Astrocyte (in vitro differentiated cells and primary cell): ENCODE data around the gene SEMA4D. TPM values are rescaled to one million over a fixed set of nuclear protein-coding genes. Genes with fewer than 3 reads are reported as not detected.

ENCODE experiments used
- DNase-seq: peaks from one replicate; pipeline ENCODE4 v3.0.0-alpha.2; 2010; ENCODE audit warnings: low read depth
- FAIRE-seq: peaks from 2 replicates; lab custom pipeline; 2011; peaks lifted over from hg19 to GRCh38; lab: Jason Lieb, UNC
- H2AFZ ChIP-seq: 2 replicates; pipeline ENCODE4 v1.6.0; 2012; ENCODE audit warnings: low read depth, low read length, inconsistent platforms
- H3K27ac ChIP-seq: 2 replicates; pipeline ENCODE4 v1.5.1; 2011; ENCODE audit warnings: low read depth, low read length, inconsistent platforms
- H3K27me3 ChIP-seq: 2 replicates; pipeline ENCODE4 v1.6.0; 2011; ENCODE audit warnings: low read length, inconsistent platforms; ENCODE audit not compliant: insufficient read depth
- H3K36me3 ChIP-seq: 2 replicates; pipeline ENCODE4 v1.5.1; 2011; ENCODE audit warnings: low read length, inconsistent platforms; ENCODE audit not compliant: insufficient read depth
- H3K4me1 ChIP-seq: 2 replicates; pipeline ENCODE4 v1.5.1; 2011; ENCODE audit warnings: low read length, inconsistent platforms; ENCODE audit not compliant: insufficient read depth
- H3K4me2 ChIP-seq: 2 replicates; pipeline ENCODE4 v1.6.0; 2012; ENCODE audit warnings: low read length, inconsistent platforms
- H3K4me3 ChIP-seq: 2 replicates; pipeline ENCODE4 v1.5.1; 2011; ENCODE audit warnings: low read depth, mild to moderate bottlenecking, low read length, inconsistent platforms; ENCODE audit not compliant: insufficient read depth
- H3K79me2 ChIP-seq: 2 replicates; pipeline ENCODE4 v1.6.0; 2012; ENCODE audit warnings: mild to moderate bottlenecking, low read length, inconsistent platforms; ENCODE audit not compliant: insufficient read depth
- H3K9ac ChIP-seq: 2 replicates; pipeline ENCODE4 v1.6.0; 2012; ENCODE audit warnings: mild to moderate bottlenecking, low read length, inconsistent platforms
- H3K9me3 ChIP-seq: 2 replicates; pipeline ENCODE4 v1.5.1; 2012; ENCODE audit warnings: low read depth, mild to moderate bottlenecking, low read length, inconsistent platforms; ENCODE audit not compliant: insufficient read depth
- H4K20me1 ChIP-seq: 2 replicates; pipeline ENCODE4 v1.6.0; 2012; ENCODE audit warnings: low read length, inconsistent platforms; ENCODE audit not compliant: insufficient read depth
- H3K27ac Mint-ChIP-seq: one replicate; pipeline ENCODE4 v1.8.0; 2021; ENCODE audit warnings: mild to moderate bottlenecking, mixed read lengths; ENCODE audit not compliant: unreplicated experiment
- H3K27me3 Mint-ChIP-seq: one replicate; pipeline ENCODE4 v1.8.0; 2021; ENCODE audit warnings: low read depth, mixed read lengths; ENCODE audit not compliant: unreplicated experiment
- H3K36me3 Mint-ChIP-seq: one replicate; pipeline ENCODE4 v1.8.0; 2021; ENCODE audit warnings: low read depth, mixed read lengths; ENCODE audit not compliant: unreplicated experiment
- H3K4me1 Mint-ChIP-seq: one replicate; pipeline ENCODE4 v1.8.0; 2021; ENCODE audit warnings: low read depth, mixed read lengths; ENCODE audit not compliant: unreplicated experiment
- H3K4me3 Mint-ChIP-seq: one replicate; pipeline ENCODE4 v1.8.0; 2021; ENCODE audit warnings: mild to moderate bottlenecking, moderate library complexity, mixed read lengths; ENCODE audit not compliant: unreplicated experiment
- H3K9me3 Mint-ChIP-seq: one replicate; pipeline ENCODE4 v1.8.0; 2021; ENCODE audit warnings: mild to moderate bottlenecking, mixed read lengths; ENCODE audit not compliant: unreplicated experiment
- CTCF ChIP-seq: IDR thresholded peaks from 2 replicates; pipeline ENCODE4 v1.5.1; 2011; ENCODE audit warnings: low read depth, mild to moderate bottlenecking, inconsistent platforms, low read length, moderate library complexity; ENCODE audit not compliant: insufficient read depth
- EZH2 ChIP-seq: IDR thresholded peaks from 2 replicates; pipeline ENCODE4 v1.6.1; 2012; ENCODE audit warnings: mild to moderate bottlenecking, low read length, inconsistent platforms; ENCODE audit not compliant: insufficient read depth
- total RNA-seq: library from RNA; stranded (reverse); gene quantifications from 2 replicates; pipeline ENCODE4 v1.2.1, GENCODE V29; 2021

The SEMA4D gene
- total RNA-seq, 1 donor from 2014 or later: 6.2 TPM

GRCh38 chr9:89398621-89399020 lies 99.3 kb downstream of the SEMA4D start:
- no peak for TF ChIP-seq CTCF
- TF ChIP-seq EZH2: no peak
- Mint-ChIP-seq H3K9me3 (no peaks in the 10 kb centered on the region), H3K4me3 (no peak overlapping the region), H3K27ac (no peak overlapping the region), H3K27me3 (peaks cover 12% of the 10 kb centered on the region), H3K36me3 (no peaks in the 10 kb centered on the region), H3K4me1 (no peaks in the 10 kb centered on the region)
- H3K4me2 ChIP-seq: no peak overlapping the region
- H2AFZ ChIP-seq: no peak overlapping the region
- H3K36me3 ChIP-seq: no peaks in the 10 kb centered on the region
- no peaks in the 10 kb centered on the region for H3K27me3 ChIP-seq
- H3K4me1 ChIP-seq: no peaks in the 10 kb centered on the region
- no peak overlapping the region for H3K4me3 ChIP-seq
- FAIRE-seq (no peak), DNase-seq (no peak)
- no peak overlapping the region for H3K27ac ChIP-seq
- no peaks in the 10 kb centered on the region for H3K79me2 ChIP-seq
- no peak overlapping the region for H3K9ac ChIP-seq
- no peaks in the 10 kb centered on the region for H3K9me3 ChIP-seq
- no peaks in the 10 kb centered on the region for H4K20me1 ChIP-seq

DNA sequence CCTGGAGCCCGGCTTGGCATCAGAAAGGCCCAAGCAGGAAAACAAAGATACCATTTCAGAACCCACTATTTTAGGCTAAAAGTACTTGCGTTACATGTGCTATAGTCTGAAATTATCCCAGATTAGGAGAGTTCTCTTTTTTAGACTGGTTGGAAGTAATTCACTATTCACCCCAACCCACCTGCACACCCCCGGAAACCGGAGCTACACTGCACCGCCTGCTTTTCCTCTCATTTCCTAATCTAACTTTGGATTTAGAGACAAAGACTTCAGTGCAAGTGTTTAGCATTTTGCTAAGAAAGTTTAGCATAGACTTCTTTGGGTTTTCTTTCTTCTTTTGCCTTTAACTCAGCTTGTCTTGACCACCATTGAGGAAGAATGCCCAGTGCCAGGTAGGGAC lies 100.4 kb downstream of the SEMA4D start:
- Mint-ChIP-seq H3K4me1 (no peaks in the 10 kb centered on the region), H3K27me3 (peaks cover 12% of the 10 kb centered on the region), H3K4me3 (no peak overlapping the region), H3K9me3 (no peaks in the 10 kb centered on the region), H3K36me3 (peaks cover 2% of the 10 kb centered on the region), H3K27ac (no peak overlapping the region)
- no peaks in the 10 kb centered on the region for H3K79me2 ChIP-seq
- no peak overlapping the region for H3K9ac ChIP-seq
- no peaks in the 10 kb centered on the region for H4K20me1 ChIP-seq
- no peak overlapping the region for H3K4me2 ChIP-seq
- DNase-seq: no peak
- no peak overlapping the region for H3K4me3 ChIP-seq
- FAIRE-seq: no peak
- H3K9me3 ChIP-seq: no peaks in the 10 kb centered on the region
- H3K36me3 ChIP-seq: no peaks in the 10 kb centered on the region
- TF ChIP-seq CTCF (no peak), EZH2 (no peak)
- H2AFZ ChIP-seq: no peak overlapping the region
- H3K27ac ChIP-seq: no peak overlapping the region
- H3K27me3 ChIP-seq: no peaks in the 10 kb centered on the region
- H3K4me1 ChIP-seq: no peaks in the 10 kb centered on the region

- FAIRE-seq: no peak
Measured at GRCh38 chr9:89395931-89396710, 101.8 kb downstream of the SEMA4D start.

More at GRCh38 chr9:89395931-89396710, 101.8 kb downstream of the SEMA4D start:
- Histone ChIP-seq H3K4me3 (no peak overlapping the region), H2AFZ (no peak overlapping the region), H3K4me2 (no peak overlapping the region), H3K36me3 (no peaks in the 10 kb centered on the region), H3K27ac (no peak overlapping the region), H3K9me3 (no peaks in the 10 kb centered on the region), H3K79me2 (no peaks in the 10 kb centered on the region), H4K20me1 (no peaks in the 10 kb centered on the region), H3K9ac (no peak overlapping the region), H3K27me3 (no peaks in the 10 kb centered on the region), H3K4me1 (no peaks in the 10 kb centered on the region)
- peaks cover 6% of the 10 kb centered on the region for H3K27me3 Mint-ChIP-seq
- H3K9me3 Mint-ChIP-seq: no peaks in the 10 kb centered on the region
- no peak overlapping the region for H3K27ac Mint-ChIP-seq
- no peak overlapping the region for H3K4me3 Mint-ChIP-seq
- peaks cover 4% of the 10 kb centered on the region for H3K36me3 Mint-ChIP-seq
- no peak for TF ChIP-seq CTCF
- no peak for TF ChIP-seq EZH2
- no peak for DNase-seq
- H3K4me1 Mint-ChIP-seq: no peaks in the 10 kb centered on the region
